BLaER1 treated with 17β-estradiol and CSF1 and Interleukin-3, amounts not matched to agents 10 nM and 100 nM (cell line): ENCODE data around the gene SURF2.
"Not testable (repeated sequence)": the region's sequence is repeated elsewhere in the genome, so short reads cannot be mapped to it uniquely, and the experiment has no call there.

Experiments used
- H3K27ac ChIP-seq, 11 experiments: shearing (Covaris generic); formaldehyde crosslinking; 2 replicates each; pipeline ENCODE4 v1.8.1; 2022
- H3K27me3 ChIP-seq, 11 experiments: shearing (Covaris generic); formaldehyde crosslinking; 2 replicates each; pipeline ENCODE4 v1.8.1; 2022
- H3K36me3 ChIP-seq, 11 experiments: shearing (Covaris generic); formaldehyde crosslinking; 2 replicates each; pipeline ENCODE4 v1.8.1; 2022
- H3K4me1 ChIP-seq, 10 experiments: shearing (Covaris generic); formaldehyde crosslinking; 2 replicates each; pipeline ENCODE4 v1.8.1; 2022
- H3K4me2 ChIP-seq, 11 experiments: shearing (Covaris generic); formaldehyde crosslinking; 2 replicates each; pipeline ENCODE4 v1.8.1; 2022
- H3K4me3 ChIP-seq, 10 experiments: shearing (Covaris generic); formaldehyde crosslinking; 2 replicates each; pipeline ENCODE4 v1.8.1; 2022
- H3K9ac ChIP-seq, 11 experiments: shearing (Covaris generic); formaldehyde crosslinking; 2 replicates each; pipeline ENCODE4 v1.8.1; 2022
- H3K9me3 ChIP-seq, 11 experiments: shearing (Covaris generic); formaldehyde crosslinking; replicated peaks in 1 of 11; 2 replicates each; pipeline ENCODE4 v1.8.1; 2022
- H4K20me1 ChIP-seq, 11 experiments: shearing (Covaris generic); formaldehyde crosslinking; 2 replicates each; pipeline ENCODE4 v1.8.1; 2022
- Cebpa-rat ChIP-seq, 11 experiments: shearing (Covaris generic); IDR thresholded peaks; 2 replicates each; pipeline ENCODE4 v1.8.1; 2022

SURF2 gene

DNA sequence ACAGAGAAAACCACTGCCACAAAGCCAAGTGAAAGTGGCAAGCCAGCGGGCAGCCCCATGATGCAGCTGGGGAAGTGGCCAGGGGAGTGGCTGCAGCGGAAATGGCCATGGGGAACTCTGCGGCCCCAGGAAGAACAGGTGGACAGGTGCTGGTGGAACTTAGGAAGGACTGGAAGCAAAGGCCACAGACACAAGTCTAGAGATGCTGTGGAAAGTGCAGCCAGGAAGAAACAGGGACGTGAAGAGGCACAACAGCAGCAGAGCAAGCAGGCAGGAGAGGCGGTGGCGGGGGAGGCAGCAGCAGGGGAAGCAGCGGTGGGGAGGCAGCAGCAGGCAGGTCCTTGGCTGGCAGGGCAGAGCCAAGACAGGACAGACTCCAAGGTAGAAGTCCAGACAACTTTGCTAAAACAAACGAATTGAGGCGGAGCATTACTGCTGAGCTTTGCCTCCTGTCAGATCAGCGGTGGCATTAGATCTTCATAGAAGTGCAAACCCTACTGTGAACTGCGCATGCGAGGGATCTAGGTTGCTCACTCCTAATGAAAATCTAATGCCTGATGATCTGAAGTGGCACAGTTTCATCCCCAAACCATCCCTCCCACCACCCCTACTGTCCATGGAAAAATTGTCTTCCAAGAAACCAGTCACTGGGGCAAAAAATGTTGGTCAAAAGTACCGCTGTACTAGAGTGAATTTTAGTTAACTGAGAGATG is 32.2 kb upstream of the SURF2 start:
- H3K27ac ChIP-seq = no peak overlapping the region
- no peak overlapping the region for H3K4me3 ChIP-seq
- H3K9ac ChIP-seq = no peak overlapping the region
- H3K9me3 ChIP-seq = peaks cover 0 to 12% (median 6%) of the 10 kb centered on the region in 11 experiments; a peak in 10 of 22 replicates
- no peak for TF ChIP-seq Cebpa-rat (IDR thresholded peaks at IDR 0.05)
- peaks cover 0 to 4% (median 0%) of the 10 kb centered on the region in 10 experiments; a peak in 1 of 20 replicates for H3K4me1 ChIP-seq
- H4K20me1 ChIP-seq = peaks cover 0 to 22% (median 15%) of the 10 kb centered on the region in 11 experiments; a peak in 17 of 22 replicates
- H3K36me3 ChIP-seq = peaks cover 0 to 16% (median 6%) of the 10 kb centered on the region in 11 experiments; a peak in 7 of 22 replicates
- H3K27me3 ChIP-seq = no peaks in the 10 kb centered on the region
- H3K4me2 ChIP-seq = peak overlapping the region in 1 of 11 experiments; percentile 16; a peak in 1 of 22 replicates

DNA sequence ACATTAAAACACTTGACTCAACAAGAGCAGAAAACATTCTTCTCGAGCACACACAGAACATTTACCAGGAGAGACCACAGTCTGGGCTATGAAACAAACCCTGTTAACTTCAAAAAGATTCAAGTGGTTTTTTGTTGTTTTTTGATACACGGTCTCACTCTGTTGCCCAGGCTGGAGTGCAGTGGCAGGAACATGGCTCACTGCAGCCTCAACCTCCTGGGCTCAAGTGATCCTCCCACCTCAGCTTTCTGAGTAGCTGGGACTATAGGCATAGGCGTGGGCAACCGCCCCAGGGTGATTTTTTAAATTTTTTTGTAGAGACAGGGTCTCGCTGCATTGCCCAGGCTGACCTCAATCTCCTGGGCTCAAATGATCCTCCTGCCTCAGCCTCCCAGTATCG is 29.3 kb upstream of the SURF2 start:
- not testable (repeated sequence) for H3K4me2 ChIP-seq, H3K9ac ChIP-seq, H3K4me1 ChIP-seq, H3K4me3 ChIP-seq, H3K27ac ChIP-seq, H3K27me3 ChIP-seq
- peaks cover 0 to 12% (median 6%) of the 10 kb centered on the region in 11 experiments; a peak in 10 of 22 replicates for H3K9me3 ChIP-seq
- peaks cover 7 to 51% (median 44%) of the 10 kb centered on the region in 11 experiments; a peak in 21 of 22 replicates for H4K20me1 ChIP-seq
- H3K36me3 ChIP-seq = peaks cover 20 to 43% (median 30%) of the 10 kb centered on the region in 11 experiments

DNA sequence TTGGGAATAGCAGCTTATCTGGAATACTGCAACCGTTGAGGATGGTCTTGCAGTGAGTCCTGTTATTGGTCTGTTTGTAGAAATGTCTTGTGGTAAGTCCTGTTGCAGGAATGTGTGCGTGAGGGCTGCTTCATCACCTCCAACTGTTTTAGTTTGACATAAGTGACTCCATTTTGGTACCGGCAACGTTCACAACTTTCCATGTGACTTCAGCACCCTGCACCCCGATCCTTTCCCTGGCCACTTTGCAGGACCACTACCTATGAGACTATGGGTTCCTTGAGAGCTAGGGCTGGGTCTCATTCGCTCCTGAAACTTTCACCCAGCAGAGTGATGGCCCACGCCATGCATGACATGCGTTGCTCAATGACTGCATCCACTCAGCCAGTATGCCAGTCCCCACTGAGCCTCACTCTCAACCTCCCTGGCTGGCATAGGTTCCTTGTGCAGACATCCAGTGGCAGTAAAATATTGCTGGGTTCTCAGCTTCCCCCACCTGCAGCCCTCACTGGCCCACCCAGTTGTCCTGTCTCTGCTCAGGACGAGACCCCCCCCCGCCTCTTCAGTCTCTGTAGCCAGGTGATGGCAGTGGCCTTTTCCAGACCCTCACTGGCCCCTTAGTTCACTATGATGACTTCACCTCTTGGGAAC is 28.4 kb upstream of the SURF2 start:
- Histone ChIP-seq H3K36me3 (peaks cover 30 to 53% (median 40%) of the 10 kb centered on the region in 11 experiments), H3K27me3 (no peaks in the 10 kb centered on the region), H4K20me1 (peaks cover 7 to 61% (median 53%) of the 10 kb centered on the region in 11 experiments; a peak in 21 of 22 replicates), H3K4me2 (no peak overlapping the region), H3K27ac (no peak overlapping the region), H3K4me1 (peaks cover 0 to 13% (median 0%) of the 10 kb centered on the region in 10 experiments; a peak in 4 of 20 replicates), H3K9me3 (peaks cover 0 to 12% (median 6%) of the 10 kb centered on the region in 11 experiments; a peak in 10 of 22 replicates), H3K9ac (no peak overlapping the region), H3K4me3 (no peak overlapping the region)
- no peak for TF ChIP-seq Cebpa-rat (IDR thresholded peaks at IDR 0.05)

GRCh38 chr9:133329306-133330156 is 26.8 kb upstream of the SURF2 start:
- not testable (repeated sequence) for H3K27me3 ChIP-seq, H3K4me3 ChIP-seq, H3K9me3 ChIP-seq, H3K27ac ChIP-seq, H3K4me2 ChIP-seq, H3K9ac ChIP-seq
- Histone ChIP-seq H4K20me1 (peaks cover 7 to 76% (median 69%) of the 10 kb centered on the region in 11 experiments; a peak in 21 of 22 replicates), H3K4me1 (peaks cover 4 to 25% (median 12%) of the 10 kb centered on the region in 10 experiments), H3K36me3 (peaks cover 44 to 68% (median 55%) of the 10 kb centered on the region in 11 experiments)

- H3K9ac ChIP-seq = peak overlapping the region in 5 of 11 experiments; percentile 3 to 41 (median 8); a peak in 3 of 22 replicates
- H3K4me2 ChIP-seq = no peak overlapping the region
- no peaks in the 10 kb centered on the region for H3K27me3 ChIP-seq
- H3K27ac ChIP-seq = no peak overlapping the region
- peaks cover 44 to 72% (median 58%) of the 10 kb centered on the region in 11 experiments for H3K36me3 ChIP-seq
- no peak overlapping the region for H3K4me3 ChIP-seq
- no peak for TF ChIP-seq Cebpa-rat (IDR thresholded peaks at IDR 0.05)
- no peaks in the 10 kb centered on the region for H3K9me3 ChIP-seq
- H4K20me1 ChIP-seq = peaks cover 7 to 89% (median 75%) of the 10 kb centered on the region in 11 experiments; a peak in 21 of 22 replicates
- peaks cover 12 to 31% (median 19%) of the 10 kb centered on the region in 10 experiments for H3K4me1 ChIP-seq
These were observed 25.1 kb upstream of the SURF2 start for GRCh38 chr9:133331221-133331620.

DNA sequence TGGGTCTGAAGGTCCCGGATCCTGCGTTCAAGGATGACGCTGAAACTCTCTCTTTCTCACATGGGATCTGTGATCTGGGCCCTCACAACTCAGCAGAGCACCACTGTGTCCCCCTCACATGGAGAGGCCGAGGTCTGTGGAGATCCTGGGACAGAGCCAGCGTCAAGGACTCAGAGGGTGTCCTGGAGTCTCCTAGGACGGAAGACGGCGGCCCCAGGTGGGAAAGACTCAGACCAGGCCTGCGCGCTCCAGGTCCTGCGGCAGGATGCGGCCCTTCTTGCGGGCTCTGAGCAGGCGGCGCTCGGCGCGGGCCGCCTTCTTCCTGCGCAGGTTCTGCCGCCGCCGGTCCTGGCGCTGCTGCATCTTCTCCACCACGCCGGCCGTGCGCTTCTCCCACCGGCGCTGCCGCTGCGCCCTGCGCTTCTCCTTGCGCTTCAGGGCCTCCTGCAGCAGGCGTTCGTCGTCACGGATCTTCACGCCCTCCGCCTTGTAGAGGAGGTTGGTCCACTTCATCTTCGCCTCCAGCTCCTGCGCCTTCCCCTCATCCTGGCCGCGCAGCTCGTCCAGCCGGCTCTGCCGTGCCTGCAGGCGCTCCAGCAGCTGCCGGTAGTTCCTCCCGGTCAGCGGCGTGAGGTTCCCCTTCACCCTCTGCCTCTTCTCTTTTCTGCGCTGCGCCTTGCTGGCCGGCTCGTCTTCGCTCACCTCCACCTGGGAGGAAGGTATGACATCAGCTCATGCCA is 24.5 kb upstream of the SURF2 start:
- no peak for TF ChIP-seq Cebpa-rat (IDR thresholded peaks at IDR 0.05)
- no peak overlapping the region for H3K4me2 ChIP-seq

DNA sequence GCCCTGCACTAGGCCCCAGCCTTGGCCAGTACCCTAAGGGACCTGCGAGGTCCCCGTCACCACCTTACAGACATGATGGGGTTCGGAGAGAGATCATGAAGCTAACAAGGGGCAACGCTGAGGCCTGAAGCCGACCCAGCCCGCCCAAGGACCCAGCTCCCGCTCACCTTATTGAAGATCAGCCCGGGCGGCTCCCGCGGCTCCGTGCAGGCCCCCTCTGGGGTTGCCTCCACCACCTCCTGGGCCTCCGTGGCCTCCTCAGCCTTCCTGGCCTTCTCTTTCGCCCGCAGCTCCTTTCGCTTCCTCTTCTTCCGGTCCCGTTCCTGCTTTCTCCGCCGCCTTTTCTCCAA is 24.0 kb upstream of the SURF2 start:
- no peak overlapping the region for H3K4me3 ChIP-seq
- H3K9me3 ChIP-seq = no peaks in the 10 kb centered on the region
- no peak for TF ChIP-seq Cebpa-rat (IDR thresholded peaks at IDR 0.05)
- H3K9ac ChIP-seq = peak overlapping the region in 4 of 11 experiments; percentile 13 to 51 (median 36); a peak in 5 of 22 replicates
- H3K27me3 ChIP-seq = no peaks in the 10 kb centered on the region
- no peak overlapping the region for H3K4me2 ChIP-seq
- H3K36me3 ChIP-seq = peaks cover 44 to 72% (median 58%) of the 10 kb centered on the region in 11 experiments
- peaks cover 7 to 85% (median 75%) of the 10 kb centered on the region in 11 experiments; a peak in 21 of 22 replicates for H4K20me1 ChIP-seq
- no peak overlapping the region for H3K27ac ChIP-seq
- H3K4me1 ChIP-seq = peaks cover 21 to 43% (median 30%) of the 10 kb centered on the region in 10 experiments

More for the DNA sequence above, 24.5 kb upstream of the SURF2 start:
- Histone ChIP-seq H3K36me3 (peaks cover 44 to 72% (median 58%) of the 10 kb centered on the region in 11 experiments), H3K4me1 (peaks cover 18 to 37% (median 25%) of the 10 kb centered on the region in 10 experiments), H4K20me1 (peaks cover 7 to 89% (median 75%) of the 10 kb centered on the region in 11 experiments; a peak in 21 of 22 replicates), H3K9me3 (no peaks in the 10 kb centered on the region), H3K27me3 (no peaks in the 10 kb centered on the region), H3K4me3 (no peak overlapping the region), H3K9ac (peak overlapping the region in 5 of 11 experiments; percentile 3 to 41 (median 15); a peak in 4 of 22 replicates), H3K27ac (no peak overlapping the region)

- Histone ChIP-seq H3K36me3 (peaks cover 44 to 73% (median 60%) of the 10 kb centered on the region in 11 experiments), H3K27ac (no peak overlapping the region), H3K4me3 (no peak overlapping the region), H3K9me3 (no peaks in the 10 kb centered on the region), H4K20me1 (peaks cover 7 to 79% (median 71%) of the 10 kb centered on the region in 11 experiments; a peak in 21 of 22 replicates), H3K27me3 (no peaks in the 10 kb centered on the region), H3K4me2 (peak overlapping the region in 4 of 11 experiments; percentile 83 to 99 (median 90); a peak in 5 of 22 replicates), H3K4me1 (peaks cover 21 to 49% (median 33%) of the 10 kb centered on the region in 10 experiments), H3K9ac (peak overlapping the region in 6 of 11 experiments; percentile 9 to 92 (median 58); a peak in 7 of 22 replicates)
- no peak for TF ChIP-seq Cebpa-rat (IDR thresholded peaks at IDR 0.05)
These were observed 23.3 kb upstream of the SURF2 start for GRCh38 chr9:133333011-133333410.
